HG02642 (cell line): ENCODE results near the gene RDH12.

Source experiments
- ATAC-seq: cut with Tn5 transposase; IDR thresholded peaks from one replicate; pipeline ENCODE4 v1.9.1; 2021; ENCODE audit warnings: mild to moderate bottlenecking; ENCODE audit not compliant: unreplicated experiment, poor library complexity

Gene RDH12

DNA sequence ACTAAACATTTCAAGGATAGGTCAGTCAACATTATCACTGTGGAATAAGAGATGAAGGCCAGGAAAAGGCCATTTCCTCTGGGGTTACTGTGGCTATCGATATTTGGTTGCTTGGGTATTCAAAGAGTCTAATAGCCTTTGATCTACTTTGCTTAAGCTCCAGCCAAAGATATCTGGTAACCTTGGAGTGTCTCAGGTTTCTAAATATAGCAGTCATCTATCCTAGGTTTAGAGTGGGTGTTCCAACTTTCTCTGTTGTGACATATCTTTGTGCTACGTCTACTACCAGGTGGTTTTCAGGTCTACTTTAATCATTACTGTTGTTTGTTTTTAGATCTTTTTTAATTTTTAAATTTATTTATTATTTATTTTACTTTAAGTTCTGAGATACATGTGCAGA lies 42.4 kb downstream of the RDH12 start:
- no peak for ATAC-seq

DNA sequence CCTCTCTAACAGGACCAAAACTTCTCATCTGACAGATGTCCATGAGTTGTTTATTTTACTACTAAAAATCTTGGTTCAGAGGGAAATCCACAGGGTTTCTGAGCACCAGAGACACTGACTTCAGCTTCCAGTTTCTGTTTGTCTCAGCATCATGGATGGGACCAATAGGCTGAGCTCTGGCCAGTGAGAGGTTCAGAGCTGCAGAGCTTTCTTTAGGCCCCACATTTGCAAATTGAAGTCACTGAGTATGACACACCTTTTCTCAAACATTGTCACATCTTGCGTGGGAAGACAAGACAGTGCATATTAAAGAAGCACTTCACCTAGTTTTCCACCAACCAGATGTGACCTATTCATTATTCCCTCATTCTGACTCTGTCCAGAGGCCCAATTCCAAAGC lies 45.2 kb downstream of the RDH12 start:
- ATAC-seq: no peak

DNA sequence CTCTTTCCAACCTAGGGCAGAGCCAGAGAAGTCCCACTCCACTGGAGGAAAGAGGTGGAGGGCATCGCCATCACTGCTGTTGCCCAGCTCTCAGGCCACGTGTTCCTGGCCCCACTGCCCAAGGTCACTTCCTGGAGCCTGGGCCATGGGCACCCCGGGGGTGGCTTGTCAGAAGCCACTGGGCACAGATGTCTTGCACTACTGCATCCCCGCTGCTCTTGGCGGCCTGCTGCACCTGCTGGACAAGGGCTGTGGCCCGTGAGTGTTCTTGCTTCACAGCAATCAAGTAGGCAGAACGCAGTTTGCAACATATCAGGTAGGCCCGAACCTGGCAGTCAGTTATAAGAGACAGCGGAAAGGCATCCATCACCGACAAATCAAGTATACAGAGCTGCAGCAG lies 46.6 kb downstream of the RDH12 start:
- no peak for ATAC-seq

DNA sequence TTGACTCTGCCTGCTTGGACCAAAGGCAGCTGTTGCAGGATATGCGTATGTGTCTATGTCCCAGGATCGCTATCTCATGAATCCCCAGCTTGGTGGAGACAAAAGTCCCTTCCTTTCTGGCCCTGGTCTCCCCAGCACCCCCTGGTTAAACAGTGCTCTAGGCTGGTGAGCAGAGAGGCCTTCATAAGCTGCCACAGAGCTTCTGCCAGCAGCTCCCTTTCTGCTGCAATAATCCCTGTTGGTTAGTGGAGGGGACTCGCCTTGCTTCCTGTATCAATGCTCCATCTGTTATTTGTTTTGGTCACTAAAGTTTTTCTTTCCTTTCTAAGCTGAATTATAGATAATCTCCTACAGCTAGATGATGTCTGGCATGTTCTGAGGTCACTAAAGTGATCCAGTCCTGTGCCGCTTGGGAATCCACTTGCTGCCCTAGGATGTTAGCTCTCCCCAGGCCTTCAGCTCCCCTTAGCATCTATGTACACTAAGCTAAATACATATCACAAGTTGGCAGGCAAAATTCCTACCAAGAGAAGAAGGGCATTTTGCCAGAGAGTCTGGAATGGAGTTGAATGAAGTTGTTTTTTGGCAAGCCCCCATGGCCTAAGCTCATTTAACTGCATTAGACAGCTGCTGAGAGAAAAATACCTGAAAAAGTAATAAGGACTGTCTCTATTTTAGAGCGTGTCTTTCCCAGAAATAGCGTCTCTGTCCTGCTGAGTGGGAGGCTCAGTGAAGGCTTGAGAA lies 47.8 kb downstream of the RDH12 start:
- ATAC-seq: no peak

DNA sequence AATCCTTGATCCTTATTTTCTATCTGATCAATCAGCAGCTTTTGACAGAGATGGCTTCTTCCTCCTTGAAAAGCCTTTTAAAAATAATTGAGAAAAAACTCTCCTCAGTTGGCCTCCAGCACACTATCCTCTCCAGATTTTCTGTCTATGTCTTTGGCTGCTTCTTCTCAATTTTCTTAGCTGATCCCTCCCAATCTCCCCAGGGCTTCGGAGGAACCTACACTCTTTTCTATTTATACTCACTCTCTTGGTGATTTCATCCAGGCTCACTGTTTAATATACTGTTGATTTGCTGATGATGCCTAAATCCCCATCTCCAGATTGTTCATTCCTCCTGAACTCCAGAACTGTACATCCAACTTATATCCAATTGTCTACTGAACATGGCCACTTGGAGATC lies 54.8 kb downstream of the RDH12 start:
- ATAC-seq: no peak

DNA sequence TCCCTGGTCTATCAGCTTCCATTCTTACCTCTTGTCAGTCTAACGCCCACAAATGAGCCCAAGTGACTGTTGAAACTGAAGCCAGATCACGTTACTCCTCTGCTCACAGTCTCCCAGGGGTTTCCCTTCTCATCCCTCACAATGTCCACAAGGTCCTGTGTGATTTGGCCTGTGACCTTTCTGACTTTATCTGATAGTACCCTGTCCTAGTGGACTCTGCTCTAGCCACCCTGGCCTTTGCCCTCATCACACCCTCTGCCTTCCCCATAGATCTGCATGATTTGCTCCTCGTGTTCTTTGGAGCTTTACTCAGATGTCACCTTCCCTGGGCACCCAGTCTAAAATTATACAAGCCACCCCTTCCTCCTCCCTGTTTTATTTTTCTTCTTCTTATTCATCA lies 55.5 kb downstream of the RDH12 start:
- no peak for ATAC-seq

DNA sequence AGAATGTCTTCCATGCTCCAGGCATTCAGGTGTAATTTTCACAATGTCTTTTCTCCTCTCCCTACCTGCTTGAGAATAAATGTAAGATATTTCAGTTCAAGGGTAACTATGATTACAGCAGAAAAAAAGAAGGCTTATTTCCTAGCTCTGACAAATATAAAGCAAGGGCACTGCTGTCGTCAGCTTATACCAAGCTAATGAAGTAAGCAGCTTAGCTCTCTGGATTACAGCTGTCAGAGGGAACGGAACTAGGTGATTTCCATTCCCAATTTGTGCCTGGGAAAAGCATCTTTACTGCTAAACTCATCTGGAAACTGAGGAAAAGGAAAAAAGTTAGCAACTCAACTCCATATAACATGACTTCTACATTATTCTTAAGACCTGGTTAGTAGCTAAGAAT lies 58.2 kb downstream of the RDH12 start:
- ATAC-seq: no peak

DNA sequence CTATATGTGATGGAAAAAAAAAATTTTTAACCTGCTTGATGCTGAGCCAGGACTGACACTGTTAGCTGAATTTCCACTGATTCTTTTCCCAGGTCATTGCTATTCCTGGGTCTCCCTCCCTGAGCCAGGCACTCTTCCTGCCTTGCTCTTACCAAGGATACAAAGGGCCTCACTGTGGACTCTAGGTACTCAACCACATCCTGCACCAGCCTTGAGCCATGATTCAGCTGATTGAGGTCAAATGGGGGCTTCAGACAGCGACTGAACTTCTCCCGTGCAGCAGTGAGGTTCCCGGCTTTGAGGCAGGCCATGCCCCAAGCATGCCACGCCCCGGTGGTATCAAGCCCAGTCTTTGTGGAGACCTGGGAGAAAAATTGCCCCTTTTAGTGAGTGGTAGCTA lies 60.4 kb downstream of the RDH12 start:
- no peak for ATAC-seq

DNA sequence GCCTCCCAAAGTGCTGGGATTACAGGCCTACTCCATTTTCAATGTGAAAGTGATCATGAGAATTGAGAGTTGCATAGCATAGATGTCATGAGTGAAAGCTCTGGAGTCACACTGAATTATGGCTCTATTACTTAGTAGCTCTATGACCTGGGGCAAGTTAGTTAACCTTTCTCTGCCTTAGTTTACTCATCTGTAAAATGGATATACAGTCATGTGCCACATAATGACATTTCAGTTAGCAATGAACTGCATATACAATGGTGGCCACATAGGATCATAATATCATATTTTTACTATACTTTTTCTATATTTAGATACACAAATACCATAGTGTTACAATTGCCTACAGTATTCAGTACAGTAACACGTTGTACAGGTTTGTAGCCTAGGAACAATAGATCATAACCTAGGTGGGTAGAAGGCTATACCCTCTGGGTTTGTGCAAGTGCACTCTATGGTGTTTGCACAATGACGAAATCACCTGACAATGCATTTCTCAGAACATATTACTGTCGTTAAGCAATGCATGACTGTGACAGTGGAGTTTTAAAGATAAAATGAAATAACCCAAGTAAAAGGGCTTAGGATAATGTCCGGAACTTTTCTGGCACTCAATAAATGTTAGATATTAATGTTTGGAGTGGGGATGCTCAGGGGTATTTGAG lies 61.6 kb downstream of the RDH12 start:
- ATAC-seq: no peak

DNA sequence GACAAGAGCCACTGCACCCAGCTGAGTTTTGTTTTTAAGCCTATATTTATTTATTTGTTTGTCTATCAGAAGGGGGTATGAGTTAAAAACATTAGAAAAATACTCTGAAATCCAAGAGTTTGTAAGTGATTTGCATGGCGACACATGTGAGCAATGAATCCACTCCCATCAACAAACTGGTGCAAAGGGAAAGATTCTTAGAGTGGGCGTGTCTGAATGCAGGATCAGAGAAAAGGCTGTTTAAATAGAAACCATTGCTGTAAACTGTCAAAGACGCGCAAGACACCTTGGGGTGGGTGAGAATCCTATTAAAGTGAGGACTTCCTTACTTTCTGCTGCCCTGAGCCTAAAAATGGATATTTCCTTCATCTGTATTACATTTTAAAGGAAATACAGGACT lies 62.8 kb downstream of the RDH12 start:
- no peak for ATAC-seq

DNA sequence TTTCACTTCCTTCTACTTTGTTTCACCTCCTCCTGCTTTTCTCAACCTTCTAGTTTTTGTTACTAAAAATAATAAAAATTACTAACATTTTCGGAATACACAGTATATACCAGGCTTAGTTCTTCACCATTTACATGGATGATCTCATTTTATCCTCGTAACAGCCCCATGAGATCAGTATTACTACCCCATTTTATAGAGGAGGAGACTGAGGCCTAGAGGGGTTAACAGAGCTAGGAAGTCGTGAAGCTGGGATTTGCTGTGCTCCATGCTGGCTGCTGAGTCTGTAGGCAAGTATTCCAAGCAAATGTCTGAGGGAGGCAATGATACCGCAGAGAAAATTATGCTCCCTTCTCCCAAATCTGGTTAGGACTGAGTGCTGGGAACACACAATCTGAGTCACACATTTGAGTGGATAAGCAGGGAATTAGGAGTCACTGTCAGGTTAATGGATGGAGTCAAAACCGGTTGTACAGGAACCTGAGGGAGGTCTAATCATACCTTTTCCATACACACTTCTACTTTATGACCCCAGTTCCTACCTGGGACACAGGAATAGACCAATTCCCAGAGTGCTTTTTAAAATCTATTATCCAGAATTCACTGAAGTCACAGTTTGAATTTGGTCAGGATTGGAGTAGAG lies 63.6 kb downstream of the RDH12 start:
- ATAC-seq: no peak

DNA sequence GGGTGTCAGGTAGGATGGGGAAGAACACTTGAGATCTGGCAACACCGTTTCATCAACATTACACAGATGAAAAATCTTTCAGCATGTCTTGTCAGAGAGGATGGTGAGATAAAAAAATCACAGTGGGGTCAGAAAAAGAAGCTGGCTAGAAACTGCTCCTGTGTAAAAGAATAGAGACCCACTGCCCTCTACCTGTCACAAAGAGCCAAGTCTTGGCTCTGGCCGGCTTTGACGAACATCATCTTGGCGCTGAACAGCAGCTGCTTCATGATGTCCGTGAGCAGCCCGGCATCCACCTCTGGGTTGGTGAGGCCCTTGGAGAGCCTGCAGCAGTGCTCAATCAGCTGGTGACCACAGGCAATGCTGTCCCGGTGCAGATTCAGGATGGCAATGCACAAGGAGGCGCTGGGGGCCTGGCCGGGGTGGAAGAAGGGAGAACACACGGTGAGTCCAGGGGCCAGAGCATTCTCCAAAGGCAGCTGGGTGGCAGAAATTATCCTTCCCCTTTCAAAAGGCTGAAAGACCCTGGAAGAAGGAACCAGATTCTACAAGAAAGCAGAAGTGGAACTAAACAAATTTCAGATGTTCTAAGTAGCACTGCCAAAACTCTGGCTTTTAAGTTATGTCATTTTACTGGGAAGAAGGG lies 64.5 kb downstream of the RDH12 start:
- ATAC-seq: no peak

DNA sequence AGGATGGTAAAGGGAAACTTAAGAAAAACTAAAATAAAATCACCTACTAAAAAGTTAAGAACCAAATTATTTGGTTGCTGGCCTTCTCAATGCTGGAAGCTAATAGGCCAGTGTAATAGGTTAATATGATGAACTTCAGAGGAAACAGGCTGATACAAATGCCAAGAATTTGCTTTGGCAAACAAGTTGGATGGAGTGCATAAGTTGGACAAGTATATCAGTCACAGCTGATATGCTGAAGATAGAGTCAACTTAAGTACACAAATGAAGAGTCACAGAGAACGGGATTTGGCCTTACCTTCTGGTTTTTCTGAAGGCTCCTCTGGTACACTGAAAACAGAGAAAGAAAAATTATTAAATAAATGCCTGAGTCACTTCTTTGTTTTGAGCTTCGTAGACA lies 66.5 kb downstream of the RDH12 start:
- ATAC-seq: no peak

DNA sequence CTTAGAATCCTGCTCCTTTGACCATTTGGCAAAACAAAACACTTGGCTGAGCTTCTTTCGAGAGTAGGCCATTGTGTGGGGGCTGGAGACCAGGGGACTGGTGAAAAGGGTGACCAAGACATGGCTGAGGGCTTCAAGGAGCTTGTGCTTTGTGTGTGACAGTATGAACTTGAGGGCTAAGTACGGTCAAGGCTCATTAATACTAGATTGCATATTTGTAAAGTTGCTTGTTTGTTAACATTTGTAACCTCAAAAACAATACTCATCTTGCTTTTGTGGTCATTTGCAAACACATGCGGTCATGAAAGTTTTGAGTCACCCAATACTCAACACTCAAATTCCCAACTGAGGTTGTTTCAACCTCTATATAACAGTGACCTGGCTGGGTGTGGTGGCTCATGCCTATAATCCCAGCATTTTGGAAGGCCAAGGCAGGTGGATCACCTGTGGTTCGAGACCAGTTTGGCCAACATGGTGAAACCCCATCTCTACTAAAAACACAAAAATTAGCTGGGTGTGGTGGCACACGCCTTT lies 72.2 kb downstream of the RDH12 start:
- ATAC-seq: no peak

DNA sequence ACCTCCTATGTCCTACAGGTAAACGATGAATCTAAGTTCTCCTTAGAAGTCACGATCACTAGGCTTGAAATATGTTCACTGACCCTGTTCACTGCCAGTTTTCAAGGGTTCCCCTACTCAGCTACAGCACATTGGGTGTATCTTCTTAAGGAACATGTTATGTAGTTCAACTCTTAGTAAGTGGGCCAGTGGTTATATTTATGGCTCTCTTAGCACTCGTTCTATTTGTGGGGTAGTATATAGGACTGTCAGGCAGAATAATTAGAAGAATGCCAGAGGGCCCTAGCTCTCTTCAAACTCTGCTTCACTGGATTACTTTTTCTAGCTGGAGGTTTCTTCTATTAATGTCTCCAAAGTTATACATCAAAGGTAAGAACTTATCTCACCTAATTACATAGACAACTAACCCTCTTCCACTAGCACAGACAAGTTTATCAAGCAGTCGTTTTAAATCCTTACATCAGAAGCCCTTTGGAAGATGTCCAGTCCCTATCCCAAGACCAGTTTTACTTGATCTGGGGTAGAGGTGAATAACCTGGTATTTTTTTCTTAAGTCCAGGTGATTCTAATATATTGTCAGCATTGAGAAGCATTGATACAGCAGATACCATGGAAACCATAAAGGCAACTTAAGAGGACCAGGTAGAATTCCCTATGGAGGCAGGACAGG lies 75.1 kb downstream of the RDH12 start:
- no peak for ATAC-seq

DNA sequence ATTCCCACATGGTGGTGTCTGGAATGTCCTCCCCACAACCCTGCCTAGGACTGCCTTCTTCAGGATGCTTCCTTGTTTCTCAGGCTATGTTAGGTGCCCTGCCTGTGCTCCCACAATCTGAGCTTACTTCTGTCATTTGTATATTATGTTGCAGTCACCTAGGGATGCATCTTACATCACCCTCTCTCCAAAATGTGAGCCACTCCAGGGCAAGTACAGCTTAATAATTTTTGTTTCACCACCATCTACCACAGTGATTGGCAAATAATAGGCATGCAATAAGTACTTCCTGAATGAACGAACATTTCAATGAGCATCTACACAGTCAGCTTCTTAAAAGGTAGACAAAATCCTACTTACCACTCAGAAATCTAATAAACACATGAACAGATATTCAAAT lies 77.1 kb downstream of the RDH12 start:
- no peak for ATAC-seq

DNA sequence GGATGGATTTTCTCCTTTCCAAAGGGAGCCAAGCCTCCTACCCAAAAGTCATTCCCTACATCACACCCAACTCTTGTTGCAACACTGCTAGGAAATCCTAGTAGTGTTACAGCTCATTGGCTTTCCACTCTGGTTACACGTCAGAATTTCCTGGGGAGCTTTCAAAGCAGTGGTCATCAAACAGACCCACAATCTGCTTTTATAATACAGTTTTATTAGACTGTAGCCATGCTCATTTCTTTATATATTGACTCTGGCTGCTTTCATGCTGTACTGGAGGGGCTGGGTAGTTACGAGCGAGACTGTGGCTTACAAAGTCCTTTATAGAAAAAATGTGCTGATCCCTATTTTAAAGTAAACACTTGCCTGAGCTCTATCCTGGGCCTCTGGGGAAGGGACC lies 80.4 kb downstream of the RDH12 start:
- no peak for ATAC-seq
